ENCODE measurements around the gene FBXW8.
"Not testable (repeated sequence)": the region's sequence is repeated elsewhere in the genome, so short reads cannot be mapped to it uniquely, and the experiment has no call there.

The FBXW8 gene

GRCh38 chr12:117054279-117054678 lies 143.5 kb downstream of the FBXW8 start:
- Histone ChIP-seq H3K27me3 (no peaks in the 10 kb centered on the region), H3K9me3 (no peaks in the 10 kb centered on the region), H3K4me3 (no peak overlapping the region), H4K20me1 (no peaks in the 10 kb centered on the region), H3K27ac (peak overlapping the region; percentile 49), H3K4me2 (peak overlapping the region; percentile 91; the same call in 1 of the 2 replicates), H3K9ac (no peak overlapping the region), H3K4me1 (peaks cover 86% of the 10 kb centered on the region), H3K36me3 (no peaks in the 10 kb centered on the region)
- no peak for TF ChIP-seq Cebpa-rat (IDR thresholded peaks at IDR 0.05)

- not testable (repeated sequence) for H3K4me3 ChIP-seq, H4K20me1 ChIP-seq, H3K9me3 ChIP-seq, H3K9ac ChIP-seq, H3K27me3 ChIP-seq, H3K36me3 ChIP-seq
- Histone ChIP-seq H3K27ac (peak overlapping the region; percentile 41), H3K4me2 (peak overlapping the region; percentile 98), H3K4me1 (peaks cover 86% of the 10 kb centered on the region)
Measured at GRCh38 chr12:117057626-117058025, 146.9 kb downstream of the FBXW8 start.

GRCh38 chr12:117058442-117059072 lies 147.8 kb downstream of the FBXW8 start:
- no peaks in the 10 kb centered on the region for H3K9me3 ChIP-seq
- no peak for TF ChIP-seq Cebpa-rat (IDR thresholded peaks at IDR 0.05)
- H3K9ac ChIP-seq: no peak overlapping the region
- no peaks in the 10 kb centered on the region for H3K36me3 ChIP-seq
- H3K4me1 ChIP-seq: peaks cover 86% of the 10 kb centered on the region
- H4K20me1 ChIP-seq: no peaks in the 10 kb centered on the region
- H3K4me3 ChIP-seq: no peak overlapping the region
- peak overlapping the region; percentile 98 for H3K27ac ChIP-seq
- peak overlapping the region; percentile 98 for H3K4me2 ChIP-seq
- no peaks in the 10 kb centered on the region for H3K27me3 ChIP-seq

GRCh38 chr12:117059156-117059555 lies 148.4 kb downstream of the FBXW8 start:
- Histone ChIP-seq H3K4me2 (peak overlapping the region; percentile 98), H3K9me3 (no peaks in the 10 kb centered on the region), H3K27ac (peak overlapping the region; percentile 98), H3K9ac (no peak overlapping the region), H3K4me1 (peaks cover 86% of the 10 kb centered on the region), H3K36me3 (no peaks in the 10 kb centered on the region), H3K4me3 (no peak overlapping the region), H4K20me1 (no peaks in the 10 kb centered on the region), H3K27me3 (no peaks in the 10 kb centered on the region)
- no peak for TF ChIP-seq Cebpa-rat (IDR thresholded peaks at IDR 0.05)

GRCh38 chr12:117060246-117060928 lies 149.6 kb downstream of the FBXW8 start:
- Histone ChIP-seq H3K27ac (peak overlapping the region; percentile 98), H3K9ac (peak overlapping the region; percentile 25; the same call in 1 of the 2 replicates), H3K36me3 (no peaks in the 10 kb centered on the region), H3K4me3 (no peak overlapping the region), H3K9me3 (no peaks in the 10 kb centered on the region), H3K4me2 (peak overlapping the region; percentile 98), H3K4me1 (peaks cover 87% of the 10 kb centered on the region), H4K20me1 (no peaks in the 10 kb centered on the region), H3K27me3 (no peaks in the 10 kb centered on the region)
- no peak for TF ChIP-seq Cebpa-rat (IDR thresholded peaks at IDR 0.05)

GRCh38 chr12:117060929-117061305 lies 150.2 kb downstream of the FBXW8 start:
- Histone ChIP-seq H3K9ac (peak overlapping the region; percentile 44; the same call in 1 of the 2 replicates), H4K20me1 (no peaks in the 10 kb centered on the region), H3K27me3 (no peaks in the 10 kb centered on the region), H3K36me3 (no peaks in the 10 kb centered on the region), H3K9me3 (no peaks in the 10 kb centered on the region), H3K4me3 (no peak overlapping the region), H3K4me1 (peaks cover 93% of the 10 kb centered on the region), H3K4me2 (peak overlapping the region; percentile 98), H3K27ac (peak overlapping the region; percentile 98)
- no peak for TF ChIP-seq Cebpa-rat (IDR thresholded peaks at IDR 0.05)

GRCh38 chr12:117061555-117062079 lies 150.9 kb downstream of the FBXW8 start:
- no peak for TF ChIP-seq Cebpa-rat (IDR thresholded peaks at IDR 0.05)
- Histone ChIP-seq H3K9me3 (no peaks in the 10 kb centered on the region), H4K20me1 (no peaks in the 10 kb centered on the region), H3K27me3 (no peaks in the 10 kb centered on the region), H3K4me2 (peak overlapping the region; percentile 98), H3K4me1 (peaks cover 100% of the 10 kb centered on the region), H3K27ac (peak overlapping the region; percentile 98), H3K4me3 (no peak overlapping the region), H3K9ac (peak overlapping the region; percentile 44; the same call in 1 of the 2 replicates), H3K36me3 (no peaks in the 10 kb centered on the region)

- Histone ChIP-seq H3K27me3 (no peaks in the 10 kb centered on the region), H3K4me2 (peak overlapping the region; percentile 98), H3K4me1 (peaks cover 100% of the 10 kb centered on the region), H3K36me3 (no peaks in the 10 kb centered on the region), H3K9me3 (no peaks in the 10 kb centered on the region), H3K4me3 (peak overlapping the region; percentile 56), H3K9ac (peak overlapping the region; percentile 87), H4K20me1 (no peaks in the 10 kb centered on the region), H3K27ac (peak overlapping the region; percentile 98)
- TF ChIP-seq Cebpa-rat (IDR thresholded peaks at IDR 0.05): peak; percentile 60; the same call in 1 of the 2 replicates
Measured at GRCh38 chr12:117063162-117063911, 152.6 kb downstream of the FBXW8 start.

GRCh38 chr12:117064049-117064448 lies 153.3 kb downstream of the FBXW8 start:
- no peaks in the 10 kb centered on the region for H3K27me3 ChIP-seq
- peak overlapping the region; percentile 40; the same call in 1 of the 2 replicates for H3K4me3 ChIP-seq
- no peaks in the 10 kb centered on the region for H3K36me3 ChIP-seq
- peak overlapping the region; percentile 98 for H3K27ac ChIP-seq
- H3K9me3 ChIP-seq: no peaks in the 10 kb centered on the region
- H3K9ac ChIP-seq: peak overlapping the region; percentile 87
- H3K4me1 ChIP-seq: peaks cover 100% of the 10 kb centered on the region
- H4K20me1 ChIP-seq: no peaks in the 10 kb centered on the region
- peak overlapping the region; percentile 98 for H3K4me2 ChIP-seq
- TF ChIP-seq Cebpa-rat (IDR thresholded peaks at IDR 0.05): no peak
